KMS-11 (cell line): Measurements from ENCODE around the gene SALL4.

Source experiments
- H2AFZ ChIP-seq: fragments of 200-600 bp; sonication (generic); 2 replicates; pipeline ENCODE4 v1.6.1; 2016; ENCODE audit warnings: antibody characterized with exemption, mixed run types, low read depth
- H3K27ac ChIP-seq: fragments of 200-600 bp; sonication (generic); 2 replicates; pipeline ENCODE4 v1.6.1; 2016; ENCODE audit warnings: mild to moderate bottlenecking, mixed run types
- H3K27me3 ChIP-seq: fragments of 200-600 bp; sonication (generic); 2 replicates; pipeline ENCODE4 v1.6.1; 2017; ENCODE audit warnings: mild to moderate bottlenecking, low read depth, mixed run types, moderate library complexity; ENCODE audit not compliant: insufficient read depth
- H3K36me3 ChIP-seq: fragments of 200-600 bp; sonication (generic); 2 replicates; pipeline ENCODE4 v1.6.1; 2017; ENCODE audit warnings: mild to moderate bottlenecking, mixed run types; ENCODE audit not compliant: insufficient read depth
- H3K4me1 ChIP-seq: fragments of 200-600 bp; sonication (generic); 2 replicates; pipeline ENCODE4 v1.6.1; 2016; ENCODE audit warnings: mild to moderate bottlenecking, low read depth, mixed run types; ENCODE audit not compliant: poor library complexity, severe bottlenecking
- H3K4me2 ChIP-seq: fragments of 200-600 bp; sonication (generic); 2 replicates; pipeline ENCODE4 v1.7.0; 2016; ENCODE audit warnings: mild to moderate bottlenecking, mixed run types
- H3K4me3 ChIP-seq: fragments of 200-600 bp; sonication (generic); IDR thresholded peaks from 2 replicates; pipeline ENCODE4 v1.6.1; 2017; ENCODE audit warnings: low read depth, low read length, mixed read lengths; ENCODE audit not compliant: insufficient read depth
- H3K79me2 ChIP-seq: fragments of 200-600 bp; sonication (generic); 2 replicates; pipeline ENCODE4 v1.6.1; 2016; ENCODE audit warnings: low read depth, mixed run types; ENCODE audit not compliant: insufficient read depth
- H3K9ac ChIP-seq: fragments of 200-600 bp; sonication (generic); 2 replicates; pipeline ENCODE4 v1.6.1; 2016; ENCODE audit warnings: mild to moderate bottlenecking, mixed run types
- H4K20me1 ChIP-seq: fragments of 200-600 bp; sonication (generic); 2 replicates; pipeline ENCODE4 v1.6.1; 2016; ENCODE audit warnings: mild to moderate bottlenecking, mixed run types; ENCODE audit not compliant: insufficient read depth
- TF ChIP-seq, protein P1 (sequence below): fragments of 200-600 bp; sonication (generic); conservative IDR thresholded peaks from 2 replicates; pipeline ENCODE4 v1.6.1; 2017; ENCODE audit warnings: low read depth, mild to moderate bottlenecking, antibody characterized with exemption, low read length, moderate library complexity, mixed read lengths

SALL4 gene

DNA sequence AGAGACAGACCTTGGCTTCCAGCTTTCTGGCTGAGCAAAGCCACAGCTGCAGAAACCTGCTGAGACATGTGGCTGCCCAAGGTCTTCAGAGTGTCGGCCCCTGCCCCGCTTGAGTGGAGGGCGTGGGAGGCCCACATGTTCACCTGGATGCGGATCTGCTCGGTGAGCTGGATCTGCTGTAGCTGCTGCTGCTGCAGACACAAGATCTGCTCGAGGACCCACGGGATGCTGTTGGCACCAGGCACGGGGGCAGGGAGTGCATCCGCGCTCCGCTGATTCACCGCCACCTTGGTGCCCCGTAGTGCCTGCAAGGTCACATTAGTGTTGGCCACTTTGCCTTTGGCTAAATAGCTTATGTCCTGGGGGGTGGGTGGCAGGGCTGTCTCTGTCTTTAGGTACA, 10.7 kb downstream of the SALL4 start:
- H3K4me1 ChIP-seq: no peaks in the 10 kb centered on the region
- TF ChIP-seq, protein P1, sequence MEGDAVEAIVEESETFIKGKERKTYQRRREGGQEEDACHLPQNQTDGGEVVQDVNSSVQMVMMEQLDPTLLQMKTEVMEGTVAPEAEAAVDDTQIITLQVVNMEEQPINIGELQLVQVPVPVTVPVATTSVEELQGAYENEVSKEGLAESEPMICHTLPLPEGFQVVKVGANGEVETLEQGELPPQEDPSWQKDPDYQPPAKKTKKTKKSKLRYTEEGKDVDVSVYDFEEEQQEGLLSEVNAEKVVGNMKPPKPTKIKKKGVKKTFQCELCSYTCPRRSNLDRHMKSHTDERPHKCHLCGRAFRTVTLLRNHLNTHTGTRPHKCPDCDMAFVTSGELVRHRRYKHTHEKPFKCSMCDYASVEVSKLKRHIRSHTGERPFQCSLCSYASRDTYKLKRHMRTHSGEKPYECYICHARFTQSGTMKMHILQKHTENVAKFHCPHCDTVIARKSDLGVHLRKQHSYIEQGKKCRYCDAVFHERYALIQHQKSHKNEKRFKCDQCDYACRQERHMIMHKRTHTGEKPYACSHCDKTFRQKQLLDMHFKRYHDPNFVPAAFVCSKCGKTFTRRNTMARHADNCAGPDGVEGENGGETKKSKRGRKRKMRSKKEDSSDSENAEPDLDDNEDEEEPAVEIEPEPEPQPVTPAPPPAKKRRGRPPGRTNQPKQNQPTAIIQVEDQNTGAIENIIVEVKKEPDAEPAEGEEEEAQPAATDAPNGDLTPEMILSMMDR: no peak
- H2AFZ ChIP-seq: no peak overlapping the region
- H3K9ac ChIP-seq: no peak overlapping the region
- H3K36me3 ChIP-seq: no peaks in the 10 kb centered on the region
- H3K4me2 ChIP-seq: no peak overlapping the region
- H4K20me1 ChIP-seq: no peaks in the 10 kb centered on the region
- no peak overlapping the region for H3K27ac ChIP-seq
- H3K4me3 ChIP-seq: no peak overlapping the region
- no peaks in the 10 kb centered on the region for H3K79me2 ChIP-seq
- no peaks in the 10 kb centered on the region for H3K27me3 ChIP-seq

GRCh38 chr20:51790256-51790655, 12.1 kb downstream of the SALL4 start:
- Histone ChIP-seq H4K20me1 (no peaks in the 10 kb centered on the region), H3K36me3 (no peaks in the 10 kb centered on the region), H3K79me2 (no peaks in the 10 kb centered on the region)

DNA sequence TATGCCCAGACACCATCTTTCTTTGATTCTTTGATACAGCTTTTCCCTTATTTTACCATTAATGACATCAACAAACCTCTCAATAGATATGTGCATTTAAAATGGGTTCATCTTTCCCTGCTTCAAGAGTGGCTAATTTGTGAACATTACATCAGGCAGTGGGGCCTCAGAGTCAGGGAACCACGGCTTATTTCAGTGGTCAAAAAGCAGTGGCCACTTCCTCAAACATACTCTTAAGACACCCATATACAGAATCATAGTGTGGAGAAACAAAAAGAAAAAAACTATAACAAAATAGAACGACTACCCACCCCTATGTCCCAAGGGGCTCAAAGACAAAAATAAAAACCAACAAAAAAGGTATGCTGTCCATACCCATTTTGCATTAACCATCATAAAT, 12.9 kb downstream of the SALL4 start:
- H3K27me3 ChIP-seq: no peaks in the 10 kb centered on the region
- TF ChIP-seq, protein P1: no peak
- no peak overlapping the region for H2AFZ ChIP-seq
- H3K4me3 ChIP-seq: no peak overlapping the region
- no peaks in the 10 kb centered on the region for H4K20me1 ChIP-seq
- H3K4me2 ChIP-seq: no peak overlapping the region
- H3K79me2 ChIP-seq: no peaks in the 10 kb centered on the region
- no peak overlapping the region for H3K27ac ChIP-seq
- H3K4me1 ChIP-seq: no peaks in the 10 kb centered on the region
- H3K36me3 ChIP-seq: no peaks in the 10 kb centered on the region
- H3K9ac ChIP-seq: no peak overlapping the region

More at GRCh38 chr20:51790256-51790655, 12.1 kb downstream of the SALL4 start:
- no peak overlapping the region for H3K4me3 ChIP-seq
- no peak overlapping the region for H3K4me2 ChIP-seq
- TF ChIP-seq, protein P1: no peak
- H3K27ac ChIP-seq: no peak overlapping the region
- H3K4me1 ChIP-seq: no peaks in the 10 kb centered on the region
- H2AFZ ChIP-seq: no peak overlapping the region
- no peak overlapping the region for H3K9ac ChIP-seq
- no peaks in the 10 kb centered on the region for H3K27me3 ChIP-seq

DNA sequence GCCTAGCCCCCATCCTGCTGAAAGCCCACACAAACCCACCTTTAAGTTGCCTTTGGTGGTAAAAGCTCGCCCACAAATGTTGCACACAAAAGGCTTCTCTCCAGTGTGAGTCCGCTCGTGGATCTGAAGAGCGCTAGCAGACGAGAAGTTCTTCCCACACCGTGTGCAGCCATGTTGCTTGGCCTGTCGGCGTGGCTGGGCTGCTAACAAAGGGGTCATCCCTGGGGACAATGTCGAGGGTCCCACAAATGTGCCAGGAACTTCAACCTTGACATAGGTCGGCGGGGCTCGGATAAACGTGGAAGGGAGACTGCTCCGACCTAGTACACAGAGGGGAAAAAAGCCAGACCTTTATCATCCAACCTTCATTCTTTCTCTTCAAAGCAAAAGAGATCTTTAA, 13.5 kb downstream of the SALL4 start:
- Histone ChIP-seq H3K9ac (no peak overlapping the region), H3K79me2 (no peaks in the 10 kb centered on the region), H2AFZ (no peak overlapping the region), H3K4me2 (no peak overlapping the region), H3K27me3 (no peaks in the 10 kb centered on the region), H3K4me1 (no peaks in the 10 kb centered on the region), H3K36me3 (no peaks in the 10 kb centered on the region), H3K27ac (no peak overlapping the region), H4K20me1 (no peaks in the 10 kb centered on the region), H3K4me3 (no peak overlapping the region)
- TF ChIP-seq, protein P1: no peak
